NT2/D1 (cell line): ENCODE data around the gene MRPS2.

ENCODE experiments used
- DNase-seq: peaks from one replicate; pipeline ENCODE4 v3.0.0-alpha.2; 2011; ENCODE audit warnings: low read depth, low spot score
- H3K27me3 ChIP-seq: 2 replicates; pipeline ENCODE4 v1.6.0; 2011; ENCODE audit warnings: mild to moderate bottlenecking; ENCODE audit not compliant: insufficient read length, insufficient read depth
- H3K36me3 ChIP-seq: 2 replicates; pipeline ENCODE4 v1.6.1; 2011; ENCODE audit warnings: mild to moderate bottlenecking, low read length, mixed read lengths; ENCODE audit not compliant: insufficient read depth, insufficient read length
- H3K4me1 ChIP-seq: 2 replicates; pipeline ENCODE4 v1.5.1; 2011; ENCODE audit not compliant: insufficient read depth, insufficient read length
- H3K4me3 ChIP-seq: 2 replicates; pipeline ENCODE4 v1.5.1; 2011; ENCODE audit warnings: low read depth; ENCODE audit not compliant: insufficient read length
- H3K9ac ChIP-seq: 2 replicates; pipeline ENCODE4 v1.6.0; 2011; ENCODE audit warnings: low read depth; ENCODE audit not compliant: insufficient read length
- H3K9me3 ChIP-seq: 2 replicates; pipeline ENCODE4 v1.5.1; 2011; ENCODE audit warnings: mild to moderate bottlenecking, low read length; ENCODE audit not compliant: insufficient read depth
- SUZ12 ChIP-seq: IDR thresholded peaks from 2 replicates; pipeline ENCODE4 v1.6.1; 2011; ENCODE audit not compliant: insufficient read length, insufficient read depth; ENCODE audit errors: extremely low read depth
- YY1 ChIP-seq: IDR thresholded peaks from 2 replicates; pipeline ENCODE4 v1.6.1; 2011; ENCODE audit not compliant: insufficient read length, insufficient read depth
- ZNF274 ChIP-seq: IDR thresholded peaks from 2 replicates; pipeline ENCODE4 v1.6.1; 2011; ENCODE audit warnings: mild to moderate bottlenecking, low read depth, low read length

Gene MRPS2

DNA sequence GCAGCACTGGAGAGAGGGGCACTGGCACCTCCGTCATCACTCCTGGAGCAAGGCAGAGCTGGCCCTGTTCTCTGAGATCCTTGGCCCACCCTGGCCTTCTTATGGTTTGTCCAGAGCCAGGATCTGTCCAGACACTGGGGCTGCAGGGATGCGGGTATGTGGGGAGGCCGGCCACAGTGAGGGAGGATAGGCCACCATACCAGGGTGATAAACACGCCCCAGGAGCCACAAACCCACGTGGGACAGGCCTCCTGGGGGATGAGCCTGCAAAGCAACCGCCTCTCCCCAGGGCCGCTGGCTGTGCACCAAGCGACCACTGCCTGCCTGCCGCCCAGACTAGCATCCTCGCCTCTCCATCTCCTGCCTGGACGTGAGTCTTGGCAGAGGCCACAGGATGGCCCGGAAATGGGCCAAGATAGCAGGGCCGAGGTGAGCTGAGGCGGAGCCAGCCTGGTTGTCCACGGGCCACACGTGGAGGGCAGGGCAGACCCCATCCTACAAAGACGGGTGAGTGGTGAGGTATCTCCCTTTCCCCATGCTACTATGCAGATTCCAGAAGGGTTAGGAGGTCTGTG, 49.9 kb downstream of the MRPS2 start:
- Histone ChIP-seq H3K36me3 (no peaks in the 10 kb centered on the region), H3K9ac (no peak overlapping the region), H3K4me3 (no peak overlapping the region), H3K4me1 (peaks cover 6% of the 10 kb centered on the region), H3K27me3 (no peaks in the 10 kb centered on the region), H3K9me3 (no peaks in the 10 kb centered on the region)
- TF ChIP-seq SUZ12 (no peak), ZNF274 (no peak), YY1 (no peak)
- DNase-seq: no peak

DNA sequence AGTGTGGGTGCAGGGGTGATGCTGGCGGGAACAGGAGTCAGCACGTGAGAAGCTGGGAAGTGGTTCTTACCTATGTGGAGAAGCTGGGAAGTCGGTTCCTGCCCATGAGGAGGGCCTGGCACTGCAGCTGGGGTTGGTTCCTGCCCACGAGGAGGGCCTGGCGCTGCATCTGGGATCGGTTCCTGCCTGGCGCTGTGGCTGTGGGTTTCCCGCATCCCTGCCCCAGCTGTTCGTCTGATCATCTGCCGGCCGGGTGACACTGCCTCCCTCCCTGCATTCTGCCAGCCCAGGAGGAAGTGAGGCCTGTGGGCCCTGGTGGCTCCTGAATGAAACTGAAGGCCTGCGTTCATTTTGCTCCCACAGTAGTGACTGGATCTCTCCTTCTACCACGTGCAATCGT, 50.5 kb downstream of the MRPS2 start:
- peaks cover 6% of the 10 kb centered on the region for H3K4me1 ChIP-seq
- H3K4me3 ChIP-seq: no peak overlapping the region
- no peaks in the 10 kb centered on the region for H3K9me3 ChIP-seq
- no peak for TF ChIP-seq ZNF274
- H3K27me3 ChIP-seq: no peaks in the 10 kb centered on the region
- no peaks in the 10 kb centered on the region for H3K36me3 ChIP-seq
- no peak for DNase-seq
- H3K9ac ChIP-seq: no peak overlapping the region

DNA sequence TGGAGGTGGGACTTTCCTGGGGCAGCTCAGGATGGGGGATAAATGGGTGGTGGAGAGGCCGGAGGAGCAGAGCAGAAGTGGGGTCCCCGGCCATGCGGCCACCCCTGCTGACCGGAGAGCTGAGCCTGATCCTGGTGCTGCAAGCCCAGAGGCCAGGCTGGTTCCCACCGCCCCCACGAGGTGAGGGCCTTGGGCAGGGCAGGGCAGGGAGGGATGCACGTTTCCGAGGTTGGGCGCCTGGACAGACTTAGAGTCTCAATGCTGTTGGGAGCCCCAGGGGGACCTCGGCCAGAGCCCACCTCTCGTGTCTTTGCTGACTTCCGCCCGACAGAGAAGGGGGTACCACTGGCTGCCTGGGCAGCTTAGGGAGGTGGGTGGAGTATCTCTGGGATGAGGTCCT, 51.0 kb downstream of the MRPS2 start:
- Histone ChIP-seq H3K36me3 (no peaks in the 10 kb centered on the region), H3K27me3 (no peaks in the 10 kb centered on the region), H3K9me3 (no peaks in the 10 kb centered on the region), H3K4me1 (peaks cover 6% of the 10 kb centered on the region), H3K4me3 (no peak overlapping the region), H3K9ac (no peak overlapping the region)
- TF ChIP-seq YY1 (no peak), ZNF274 (no peak), SUZ12 (no peak)
- DNase-seq: no peak

DNA sequence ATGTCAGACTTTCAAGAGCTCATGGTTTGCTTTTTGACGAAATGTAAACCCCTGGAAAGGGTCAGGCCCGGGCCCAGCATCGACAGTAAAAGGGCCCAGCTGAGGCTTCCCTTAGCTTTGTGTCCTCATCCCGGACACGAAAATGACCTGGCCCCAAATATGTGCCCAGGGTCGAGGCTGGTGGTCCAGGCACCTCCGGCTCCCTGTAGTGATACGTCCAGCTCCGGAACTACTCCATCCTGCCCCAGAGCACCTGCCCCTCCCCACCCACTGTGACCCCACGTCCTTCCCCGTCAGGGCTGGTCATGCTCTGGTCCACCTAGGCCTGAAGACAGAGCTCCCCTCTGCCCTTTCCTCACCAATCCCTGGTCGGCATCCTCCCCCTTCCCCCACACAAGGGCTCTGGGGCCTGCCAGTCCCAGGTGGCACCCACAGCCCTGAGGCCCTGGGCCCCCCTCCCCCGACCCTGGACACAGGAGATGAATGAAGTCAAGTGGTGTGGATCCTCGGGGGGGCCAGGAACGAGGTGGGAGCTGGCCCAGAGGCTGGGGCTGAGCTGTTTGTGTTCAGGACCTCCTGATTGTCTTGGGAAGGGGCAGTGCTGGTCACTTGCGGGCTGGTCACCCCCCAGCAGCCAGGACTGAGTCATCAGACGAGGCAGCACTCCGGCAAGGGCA, 51.7 kb downstream of the MRPS2 start:
- Histone ChIP-seq H3K4me1 (peaks cover 6% of the 10 kb centered on the region), H3K9ac (no peak overlapping the region), H3K9me3 (no peaks in the 10 kb centered on the region), H3K27me3 (no peaks in the 10 kb centered on the region), H3K36me3 (no peaks in the 10 kb centered on the region), H3K4me3 (no peak overlapping the region)
- TF ChIP-seq SUZ12 (no peak), YY1 (no peak), ZNF274 (no peak)
- DNase-seq: no peak

DNA sequence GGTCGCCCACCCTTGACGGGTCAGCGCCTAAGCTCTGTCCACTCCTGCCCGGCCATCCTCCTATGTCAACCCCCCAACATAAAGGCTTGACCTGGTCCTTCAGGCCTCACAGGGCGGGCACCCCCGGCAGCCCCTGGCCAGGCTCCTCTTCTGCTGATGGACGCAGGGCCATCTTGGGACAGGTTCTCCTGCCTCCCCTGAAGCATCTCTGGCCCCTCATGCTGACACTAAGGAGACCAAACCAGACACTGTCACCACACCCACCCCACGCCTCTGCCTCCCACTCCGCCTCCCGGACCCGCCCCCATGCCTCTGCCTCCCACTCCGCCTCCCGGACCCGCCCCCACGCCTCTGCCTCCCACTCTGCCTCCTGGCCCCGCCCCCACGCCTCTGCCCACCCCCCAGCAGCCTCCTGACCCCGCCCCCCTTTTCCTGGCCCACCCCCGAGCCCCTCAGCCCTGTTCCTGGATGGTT, 52.3 kb downstream of the MRPS2 start:
- no peaks in the 10 kb centered on the region for H3K27me3 ChIP-seq
- H3K9ac ChIP-seq: no peak overlapping the region
- H3K36me3 ChIP-seq: no peaks in the 10 kb centered on the region
- no peak for DNase-seq
- no peaks in the 10 kb centered on the region for H3K9me3 ChIP-seq
- TF ChIP-seq YY1 (no peak), SUZ12 (no peak), ZNF274 (no peak)
- H3K4me3 ChIP-seq: no peak overlapping the region
- H3K4me1 ChIP-seq: peaks cover 6% of the 10 kb centered on the region
